ENCODE data around the gene LAMTOR4. TPM values are rescaled to one million over a fixed set of nuclear protein-coding genes. Genes with fewer than 3 reads are reported as not detected.

The LAMTOR4 gene
- total RNA-seq, 1 donor from 2014 or later: 62.7 TPM

DNA sequence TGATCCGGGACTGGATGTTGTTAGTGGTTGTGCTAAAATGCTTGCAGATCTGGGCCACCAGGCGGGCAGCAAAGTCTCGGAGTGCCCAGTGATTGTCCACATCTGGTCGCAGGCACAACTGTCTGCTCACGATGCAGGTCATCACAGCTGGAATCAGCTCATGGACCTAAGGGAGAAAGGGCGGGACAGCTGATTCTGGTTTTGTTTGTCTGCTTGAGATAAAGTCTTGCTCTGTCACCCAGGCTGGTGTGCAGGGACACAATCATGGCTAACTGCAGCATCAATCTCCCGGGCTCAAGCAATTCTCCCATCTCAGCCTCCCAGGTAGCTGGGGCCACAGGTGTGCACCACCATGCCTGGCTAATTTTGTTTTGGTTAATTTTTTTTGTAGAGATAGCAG lies 37.6 kb upstream of the LAMTOR4 start:
- FAIRE-seq: no peak
- Histone ChIP-seq H3K27ac (ENCODE audit: low read depth, low read length) (no peak overlapping the region), H3K9ac (ENCODE audit: low read length) (no peak overlapping the region), H3K79me2 (ENCODE audit: insufficient read depth, low read length) (no peaks in the 10 kb centered on the region), H4K20me1 (ENCODE audit: insufficient read depth, low read length) (peaks cover 13% of the 10 kb centered on the region), H3K9me3 (ENCODE audit: insufficient read depth, low read depth, low read length) (no peaks in the 10 kb centered on the region), H3K4me2 (ENCODE audit: low read length) (no peak overlapping the region), H3K27me3 (ENCODE audit: insufficient read depth, low read length) (no peaks in the 10 kb centered on the region), H3K4me3 (ENCODE audit: insufficient read depth, low read depth, low read length) (no peak overlapping the region), H2AFZ (ENCODE audit: low read depth, low read length) (no peak overlapping the region), H3K4me1 (ENCODE audit: insufficient read depth, low read length) (no peaks in the 10 kb centered on the region), H3K36me3 (ENCODE audit: insufficient read depth, low read length) (peaks cover 17% of the 10 kb centered on the region)
- Mint-ChIP-seq H3K27me3 (ENCODE audit: low read depth, unreplicated experiment) (no peaks in the 10 kb centered on the region), H3K4me1 (ENCODE audit: low read depth, unreplicated experiment) (no peaks in the 10 kb centered on the region), H3K36me3 (ENCODE audit: low read depth, unreplicated experiment) (peaks cover 37% of the 10 kb centered on the region), H3K27ac (ENCODE audit: unreplicated experiment) (no peak overlapping the region), H3K4me3 (ENCODE audit: unreplicated experiment) (no peak overlapping the region), H3K9me3 (ENCODE audit: unreplicated experiment) (no peaks in the 10 kb centered on the region)
- DNase-seq (ENCODE audit: low read depth): no peak
- TF ChIP-seq EZH2 (IDR thresholded peaks at IDR 0.05; ENCODE audit: insufficient read depth, low read length) (no peak), CTCF (IDR thresholded peaks at IDR 0.05; ENCODE audit: insufficient read depth, low read depth, low read length) (no peak)

DNA sequence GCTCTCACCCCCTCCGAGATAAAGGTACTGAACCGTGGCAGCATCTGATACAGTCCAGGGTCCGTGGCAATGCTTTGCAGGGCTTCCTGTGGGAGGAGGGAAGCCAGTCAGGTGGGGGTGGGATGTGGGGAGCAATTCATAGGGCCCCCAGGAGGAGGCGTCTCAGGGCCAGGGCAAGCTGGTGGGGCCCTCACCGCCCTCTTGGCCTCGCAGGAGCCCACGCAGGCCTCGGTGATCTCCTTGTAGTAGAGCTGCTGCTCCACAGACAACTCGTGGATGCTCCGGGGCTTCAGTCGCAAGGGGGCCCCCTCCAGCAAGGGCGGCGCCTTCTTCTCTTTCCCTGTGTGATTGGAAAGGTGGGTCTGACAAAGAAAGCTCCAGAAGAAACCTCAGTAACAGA lies 36.8 kb upstream of the LAMTOR4 start:
- DNase-seq (ENCODE audit: low read depth): no peak
- Mint-ChIP-seq H3K27me3 (ENCODE audit: low read depth, unreplicated experiment) (no peaks in the 10 kb centered on the region), H3K36me3 (ENCODE audit: low read depth, unreplicated experiment) (peaks cover 33% of the 10 kb centered on the region), H3K9me3 (ENCODE audit: unreplicated experiment) (no peaks in the 10 kb centered on the region), H3K27ac (ENCODE audit: unreplicated experiment) (no peak overlapping the region), H3K4me1 (ENCODE audit: low read depth, unreplicated experiment) (no peaks in the 10 kb centered on the region), H3K4me3 (ENCODE audit: unreplicated experiment) (no peak overlapping the region)
- H3K79me2 ChIP-seq (ENCODE audit: insufficient read depth, low read length): no peaks in the 10 kb centered on the region
- peaks cover 13% of the 10 kb centered on the region for H4K20me1 ChIP-seq (ENCODE audit: insufficient read depth, low read length)
- no peaks in the 10 kb centered on the region for H3K4me1 ChIP-seq (ENCODE audit: insufficient read depth, low read length)
- no peak overlapping the region for H2AFZ ChIP-seq (ENCODE audit: low read depth, low read length)
- H3K9me3 ChIP-seq (ENCODE audit: insufficient read depth, low read depth, low read length): no peaks in the 10 kb centered on the region
- no peak for TF ChIP-seq CTCF (IDR thresholded peaks at IDR 0.05; ENCODE audit: insufficient read depth, low read depth, low read length)
- TF ChIP-seq EZH2 (IDR thresholded peaks at IDR 0.05; ENCODE audit: insufficient read depth, low read length): no peak
- H3K36me3 ChIP-seq (ENCODE audit: insufficient read depth, low read length): peaks cover 14% of the 10 kb centered on the region
- no peak overlapping the region for H3K9ac ChIP-seq (ENCODE audit: low read length)
- H3K27me3 ChIP-seq (ENCODE audit: insufficient read depth, low read length): no peaks in the 10 kb centered on the region
- H3K4me2 ChIP-seq (ENCODE audit: low read length): no peak overlapping the region
- H3K4me3 ChIP-seq (ENCODE audit: insufficient read depth, low read depth, low read length): no peak overlapping the region
- FAIRE-seq: no peak
- no peak overlapping the region for H3K27ac ChIP-seq (ENCODE audit: low read depth, low read length)

- H3K9me3 Mint-ChIP-seq (ENCODE audit: unreplicated experiment): peaks cover 2% of the 10 kb centered on the region
- peaks cover 7% of the 10 kb centered on the region for H3K4me1 ChIP-seq (ENCODE audit: insufficient read depth, low read length)
- DNase-seq (ENCODE audit: low read depth) (no peak), FAIRE-seq (no peak)
- H2AFZ ChIP-seq (ENCODE audit: low read depth, low read length): no peak overlapping the region
- no peaks in the 10 kb centered on the region for H3K27me3 Mint-ChIP-seq (ENCODE audit: low read depth, unreplicated experiment)
- peaks cover 6% of the 10 kb centered on the region for H3K36me3 ChIP-seq (ENCODE audit: insufficient read depth, low read length)
- H3K4me2 ChIP-seq (ENCODE audit: low read length): no peak overlapping the region
- TF ChIP-seq EZH2 (IDR thresholded peaks at IDR 0.05; ENCODE audit: insufficient read depth, low read length) (no peak), CTCF (IDR thresholded peaks at IDR 0.05; ENCODE audit: insufficient read depth, low read depth, low read length) (no peak)
- H3K9ac ChIP-seq (ENCODE audit: low read length): no peak overlapping the region
- peaks cover 5% of the 10 kb centered on the region for H4K20me1 ChIP-seq (ENCODE audit: insufficient read depth, low read length)
- H3K9me3 ChIP-seq (ENCODE audit: insufficient read depth, low read depth, low read length): no peaks in the 10 kb centered on the region
- no peak overlapping the region for H3K4me3 Mint-ChIP-seq (ENCODE audit: unreplicated experiment)
- no peak overlapping the region for H3K4me3 ChIP-seq (ENCODE audit: insufficient read depth, low read depth, low read length)
- H3K27ac Mint-ChIP-seq (ENCODE audit: unreplicated experiment): no peak overlapping the region
- H3K27ac ChIP-seq (ENCODE audit: low read depth, low read length): no peak overlapping the region
- H3K36me3 Mint-ChIP-seq (ENCODE audit: low read depth, unreplicated experiment): peaks cover 17% of the 10 kb centered on the region
- peaks cover 12% of the 10 kb centered on the region for H3K79me2 ChIP-seq (ENCODE audit: insufficient read depth, low read length)
- no peaks in the 10 kb centered on the region for H3K27me3 ChIP-seq (ENCODE audit: insufficient read depth, low read length)
- H3K4me1 Mint-ChIP-seq (ENCODE audit: low read depth, unreplicated experiment): no peaks in the 10 kb centered on the region
These were observed 33.7 kb upstream of the LAMTOR4 start for GRCh38 chr7:100115026-100115425.
